ENCODE results near the gene APEH. TPM values are rescaled to one million over a fixed set of nuclear protein-coding genes. Genes with fewer than 3 reads are reported as not detected.
A peak's percentile ranks its signal among the peaks of the same experiment; 100 is the strongest.

The APEH gene
- total RNA-seq, 1 experiment from 2014 or later: 215 TPM

DNA sequence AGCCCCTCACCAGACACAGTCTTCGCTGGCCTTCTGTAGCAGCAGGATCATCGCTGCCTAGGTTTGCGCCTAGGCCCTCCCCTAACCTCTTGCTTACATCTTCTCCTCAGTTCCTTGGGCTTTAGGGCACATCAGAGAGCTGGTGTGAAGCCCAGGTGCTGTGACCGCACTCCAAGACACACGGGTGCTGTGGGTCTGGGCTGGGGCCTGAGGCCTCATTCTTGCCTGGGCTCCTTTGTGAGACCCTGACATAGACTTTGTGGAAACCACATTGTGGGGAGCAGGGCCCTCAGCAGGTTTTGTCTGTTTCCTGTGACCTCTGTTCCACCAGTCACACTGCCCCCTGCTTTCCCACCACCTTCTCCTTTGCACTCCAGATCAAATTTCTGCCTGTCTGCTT, 37.3 kb downstream of the APEH start:
- H3K79me2 ChIP-seq (ENCODE audit: insufficient read depth, low read length): no peaks in the 10 kb centered on the region
- Mint-ChIP-seq H3K9me3 (no peaks in the 10 kb centered on the region), H3K27me3 (ENCODE audit: low read depth) (no peaks in the 10 kb centered on the region; the same call in 1 of the 2 replicates), H3K36me3 (ENCODE audit: insufficient read depth in 1 of 3, low read depth in 3 of 3) (peaks cover 0 to 19% (median 14%) of the 10 kb centered on the region in 3 experiments; a peak in 4 of 7 replicates), H3K4me3 (no peak overlapping the region), H3K4me1 (no peaks in the 10 kb centered on the region), H3K27ac (peak overlapping the region in 1 of 3 experiments; percentile 35; a peak in 2 of 7 replicates)
- H2BK15ac ChIP-seq (ENCODE audit: low read depth, low read length): no peak overlapping the region
- no peak overlapping the region for H3K18ac ChIP-seq (ENCODE audit: insufficient read length, low read depth, low read length)
- no peak overlapping the region for H3K14ac ChIP-seq (ENCODE audit: insufficient read depth, low read length)
- H3K23me2 ChIP-seq (ENCODE audit: insufficient read length, low read depth, low read length, poor library complexity, severe bottlenecking): no peaks in the 10 kb centered on the region
- no peak overlapping the region for H3K4ac ChIP-seq (ENCODE audit: low read depth, low read length)
- H3K23ac ChIP-seq (ENCODE audit: insufficient read length, low read depth, low read length): no peak overlapping the region
- H3K79me1 ChIP-seq (ENCODE audit: insufficient read depth, low read depth, low read length, poor library complexity, severe bottlenecking): no peaks in the 10 kb centered on the region
- no peak overlapping the region for H4K91ac ChIP-seq (ENCODE audit: insufficient read length, low read depth, low read length)
- H3K9me3 ChIP-seq (ENCODE audit: control insufficient read depth, low read depth, low read length): no peaks in the 10 kb centered on the region
- H3K56ac ChIP-seq (ENCODE audit: insufficient read length, low read depth, low read length): no peak overlapping the region
- H3K27me3 ChIP-seq (ENCODE audit: insufficient read depth, low read length): no peaks in the 10 kb centered on the region
- H4K5ac ChIP-seq (ENCODE audit: insufficient read length, low read depth, low read length): no peak overlapping the region
- TF ChIP-seq, protein P1, sequence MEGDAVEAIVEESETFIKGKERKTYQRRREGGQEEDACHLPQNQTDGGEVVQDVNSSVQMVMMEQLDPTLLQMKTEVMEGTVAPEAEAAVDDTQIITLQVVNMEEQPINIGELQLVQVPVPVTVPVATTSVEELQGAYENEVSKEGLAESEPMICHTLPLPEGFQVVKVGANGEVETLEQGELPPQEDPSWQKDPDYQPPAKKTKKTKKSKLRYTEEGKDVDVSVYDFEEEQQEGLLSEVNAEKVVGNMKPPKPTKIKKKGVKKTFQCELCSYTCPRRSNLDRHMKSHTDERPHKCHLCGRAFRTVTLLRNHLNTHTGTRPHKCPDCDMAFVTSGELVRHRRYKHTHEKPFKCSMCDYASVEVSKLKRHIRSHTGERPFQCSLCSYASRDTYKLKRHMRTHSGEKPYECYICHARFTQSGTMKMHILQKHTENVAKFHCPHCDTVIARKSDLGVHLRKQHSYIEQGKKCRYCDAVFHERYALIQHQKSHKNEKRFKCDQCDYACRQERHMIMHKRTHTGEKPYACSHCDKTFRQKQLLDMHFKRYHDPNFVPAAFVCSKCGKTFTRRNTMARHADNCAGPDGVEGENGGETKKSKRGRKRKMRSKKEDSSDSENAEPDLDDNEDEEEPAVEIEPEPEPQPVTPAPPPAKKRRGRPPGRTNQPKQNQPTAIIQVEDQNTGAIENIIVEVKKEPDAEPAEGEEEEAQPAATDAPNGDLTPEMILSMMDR (conservative IDR thresholded peaks at IDR 0.05): no peak
- no peak overlapping the region for H2BK5ac ChIP-seq (ENCODE audit: insufficient read length, low read length)
- no peaks in the 10 kb centered on the region for H4K20me1 ChIP-seq (ENCODE audit: control insufficient read depth, insufficient read depth, insufficient read length)
- no peak overlapping the region for H2AFZ ChIP-seq (ENCODE audit: low read length)
- H3K27ac ChIP-seq (ENCODE audit: insufficient read length, low read depth, low read length): no peak overlapping the region
- no peak overlapping the region for H4K8ac ChIP-seq (replicated peaks; ENCODE audit: insufficient read length, low read depth, low read length)
- no peak overlapping the region for H2BK120ac ChIP-seq (ENCODE audit: low read depth, low read length, poor library complexity, severe bottlenecking)
- no CpG with 5 or more reads among the region's 5 CpGs for WGBS (ENCODE audit: extremely low coverage, insufficient read length, low lambda C conversion rate)
- no peak overlapping the region for H3K4me2 ChIP-seq (ENCODE audit: insufficient read depth, insufficient read length, low read length)
- no peak overlapping the region for H2BK12ac ChIP-seq (ENCODE audit: insufficient read length, low read depth, low read length)
- no peak overlapping the region for H3K9ac ChIP-seq (ENCODE audit: extremely low read depth, insufficient read length, low read length)
- no peak for DNase-seq
- no peak overlapping the region for H2AK5ac ChIP-seq (ENCODE audit: insufficient read length, low read length)
- H3T11ph ChIP-seq (ENCODE audit: low read length): no peak overlapping the region
- no peaks in the 10 kb centered on the region for H3K4me1 ChIP-seq (ENCODE audit: insufficient read depth, low read length)
- no peak overlapping the region for H2BK20ac ChIP-seq (ENCODE audit: low read depth, low read length, poor library complexity, severe bottlenecking)
